ENCODE measurements around the gene LGR6.
"Not testable (repeated sequence)": the region's sequence is repeated elsewhere in the genome, so short reads cannot be mapped to it uniquely, and the experiment has no call there.

Gene LGR6

DNA sequence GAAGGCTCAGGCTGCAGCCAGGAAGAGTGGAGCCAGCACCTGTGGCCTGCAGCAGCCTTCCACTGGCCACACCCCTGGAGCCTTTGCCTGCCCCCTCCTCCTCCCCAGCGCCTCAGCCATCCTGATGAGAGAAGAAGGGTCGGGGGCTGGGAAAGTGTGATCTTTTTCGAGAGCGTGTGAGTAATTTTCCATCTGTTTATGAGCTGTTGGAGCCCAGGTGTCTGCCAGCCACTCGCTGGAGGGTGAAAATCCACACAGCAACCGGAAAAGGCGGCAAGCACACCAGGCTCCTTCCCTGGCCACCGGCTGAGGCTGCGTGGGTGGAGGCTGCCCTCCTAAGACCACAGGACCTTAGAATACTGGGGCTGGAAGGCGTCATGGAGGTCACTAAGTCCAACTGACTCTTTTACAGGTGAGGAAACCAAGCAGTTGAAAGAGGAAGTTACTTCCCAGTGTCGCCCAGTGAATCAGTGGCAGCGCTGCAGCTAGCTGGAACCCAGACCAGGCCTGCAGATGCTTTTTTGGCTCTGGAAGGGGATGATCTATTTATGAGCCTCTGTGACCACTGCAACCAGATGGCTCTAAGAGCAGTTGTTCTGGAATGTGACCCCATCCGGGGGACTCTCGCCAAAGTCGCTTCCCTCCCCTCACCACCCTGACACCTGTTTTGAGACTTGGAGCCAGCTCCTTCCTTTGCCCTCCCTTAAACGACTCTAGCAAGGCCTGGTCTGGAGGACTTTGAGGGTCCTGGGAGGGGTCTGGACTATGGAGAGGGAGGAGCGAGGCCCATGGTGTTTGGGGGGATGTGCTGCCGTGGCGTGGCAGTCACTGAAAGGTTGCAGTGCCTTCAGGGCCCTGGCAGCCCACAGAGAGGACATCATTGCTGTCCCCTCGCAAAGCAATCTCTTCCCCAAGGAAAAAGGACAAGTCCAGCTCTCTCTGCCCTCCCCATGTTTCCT lies 54.5 kb downstream of the LGR6 start:
- no peak for DNase-seq

DNA sequence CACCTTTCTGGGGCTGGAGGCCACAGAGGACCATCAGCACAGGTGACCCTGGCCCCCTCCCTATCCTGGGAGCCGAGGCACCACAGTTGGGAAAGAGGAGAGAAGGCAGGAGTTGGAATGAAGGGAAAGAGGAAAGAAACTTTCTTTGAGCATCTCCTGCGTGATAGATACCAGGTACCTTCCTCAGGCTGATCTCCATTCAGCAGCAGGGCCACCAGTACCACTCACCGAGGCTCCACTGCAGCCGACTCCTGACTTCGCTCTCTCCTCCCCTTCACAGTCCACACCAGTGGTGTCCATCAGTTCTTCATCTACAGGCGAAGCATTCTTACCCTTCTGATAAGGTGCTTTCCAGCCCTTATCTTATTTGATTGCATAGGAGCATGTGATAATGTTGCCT lies 55.3 kb downstream of the LGR6 start:
- no peak for DNase-seq

DNA sequence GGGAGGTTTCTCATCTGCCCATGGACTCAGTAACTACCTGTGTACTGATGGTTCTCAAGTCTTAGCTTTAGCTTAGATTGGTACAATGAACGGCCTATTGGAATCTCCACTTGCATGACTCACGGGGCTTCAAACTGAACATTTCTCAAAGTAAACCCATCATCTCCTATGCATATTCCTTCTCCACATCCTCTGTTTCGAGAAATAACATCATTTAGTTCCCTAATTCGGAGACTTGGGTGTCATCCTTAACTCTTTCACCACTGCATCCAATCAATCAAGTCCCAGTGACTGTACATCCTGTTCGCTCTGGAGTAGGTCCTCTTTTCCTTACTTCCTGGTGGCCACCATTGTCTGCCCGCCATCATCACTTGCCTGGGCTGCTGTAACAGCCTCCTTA lies 55.8 kb downstream of the LGR6 start:
- no peak for DNase-seq

DNA sequence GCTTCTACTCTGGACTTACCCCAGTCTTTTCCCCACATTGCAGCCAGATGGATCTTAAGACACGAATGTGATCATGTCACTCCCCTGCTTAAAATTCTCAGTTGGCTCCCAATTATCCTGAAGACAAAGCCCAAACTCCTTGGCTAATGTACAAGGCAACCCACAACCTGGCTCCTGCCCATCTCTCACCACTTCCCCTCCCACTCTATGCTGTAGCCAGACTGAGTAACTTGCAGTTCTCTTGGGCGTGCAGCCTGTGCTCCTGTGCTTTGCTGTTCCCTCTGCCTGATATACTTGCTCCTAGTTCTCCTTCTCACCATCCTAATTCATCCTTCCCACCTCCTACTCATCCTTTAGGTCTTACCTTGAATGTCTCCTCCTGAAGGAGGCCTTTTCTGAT lies 56.2 kb downstream of the LGR6 start:
- no peak for DNase-seq

DNA sequence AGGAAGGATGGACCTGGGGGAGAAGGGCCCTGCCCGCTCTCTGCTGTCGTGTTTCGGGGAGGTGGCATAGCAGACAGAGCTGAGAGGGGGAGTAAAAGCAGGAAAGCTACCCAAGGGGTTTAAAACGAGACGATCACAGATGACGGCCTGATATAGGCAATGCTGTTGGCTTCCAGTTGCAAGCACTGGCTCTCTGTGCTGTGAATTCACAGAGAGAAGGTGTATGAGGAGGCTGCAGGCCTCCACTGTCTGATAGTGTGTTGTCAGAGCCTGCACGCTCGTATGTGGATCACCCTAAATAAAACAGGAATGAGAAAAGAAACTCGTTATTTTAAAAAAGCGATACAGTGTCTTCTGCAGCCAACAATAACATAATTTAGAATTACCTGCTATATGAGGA lies 57.4 kb downstream of the LGR6 start:
- DNase-seq, result no peak

DNA sequence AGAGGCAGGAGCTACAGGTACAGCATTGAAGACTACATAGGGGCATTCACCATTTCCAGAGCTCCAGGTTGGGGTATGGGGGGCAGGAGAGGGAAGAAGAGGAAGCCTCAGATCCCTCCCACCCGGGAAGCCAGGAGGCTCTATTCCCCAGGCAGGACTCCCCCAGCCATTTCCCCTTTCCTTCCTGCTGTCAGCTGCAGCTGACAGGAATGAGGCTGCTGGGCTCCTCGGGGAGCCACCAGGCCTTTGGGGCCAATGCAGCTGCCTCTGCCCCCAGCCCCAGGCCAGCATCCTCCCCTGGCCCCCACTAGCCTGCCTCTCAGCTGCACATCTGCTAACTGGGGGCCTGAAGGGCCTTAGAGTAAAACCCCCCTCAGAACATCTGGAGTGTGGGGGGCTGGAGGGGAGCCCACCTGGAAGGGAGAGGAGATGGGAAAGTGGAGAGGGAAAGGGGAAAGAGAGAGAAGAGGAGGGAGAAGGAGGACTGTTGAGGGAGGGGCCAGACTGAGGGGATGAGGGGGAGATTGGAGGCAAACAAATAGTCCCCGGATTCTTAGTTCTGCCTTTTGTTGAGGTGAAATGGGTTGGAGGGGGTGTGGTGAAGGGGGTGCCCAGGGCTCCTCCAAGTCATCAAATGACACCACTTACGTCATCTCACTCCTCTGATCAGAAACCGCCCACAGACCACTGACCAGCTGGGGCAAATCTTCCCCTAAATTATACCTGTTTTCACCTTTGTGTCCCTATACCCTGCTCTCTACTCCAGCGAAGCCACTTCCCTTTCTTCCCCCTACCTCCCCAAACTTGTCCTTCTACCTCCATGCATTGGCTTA lies 58.0 kb downstream of the LGR6 start:
- no peak for DNase-seq

DNA sequence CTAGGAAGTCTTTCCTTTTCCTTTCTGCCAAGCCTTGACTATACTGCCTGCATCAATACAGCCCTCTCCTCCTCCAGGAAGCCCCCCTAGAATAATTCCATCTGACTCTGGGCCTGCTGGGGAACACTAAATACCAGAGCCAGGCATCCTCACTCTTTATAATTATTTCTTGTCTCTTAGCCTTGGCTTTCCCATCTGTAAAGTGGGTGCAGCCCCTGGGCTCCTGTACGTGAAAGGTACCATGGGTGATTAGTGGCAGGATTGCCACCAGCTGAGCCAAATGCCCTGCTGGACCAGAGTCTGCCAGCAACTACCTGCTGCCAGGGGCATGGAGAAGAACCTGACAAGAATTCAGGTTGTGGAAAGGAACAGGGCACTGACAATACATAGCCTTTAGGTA lies 58.7 kb downstream of the LGR6 start:
- DNase-seq, result no peak

DNA sequence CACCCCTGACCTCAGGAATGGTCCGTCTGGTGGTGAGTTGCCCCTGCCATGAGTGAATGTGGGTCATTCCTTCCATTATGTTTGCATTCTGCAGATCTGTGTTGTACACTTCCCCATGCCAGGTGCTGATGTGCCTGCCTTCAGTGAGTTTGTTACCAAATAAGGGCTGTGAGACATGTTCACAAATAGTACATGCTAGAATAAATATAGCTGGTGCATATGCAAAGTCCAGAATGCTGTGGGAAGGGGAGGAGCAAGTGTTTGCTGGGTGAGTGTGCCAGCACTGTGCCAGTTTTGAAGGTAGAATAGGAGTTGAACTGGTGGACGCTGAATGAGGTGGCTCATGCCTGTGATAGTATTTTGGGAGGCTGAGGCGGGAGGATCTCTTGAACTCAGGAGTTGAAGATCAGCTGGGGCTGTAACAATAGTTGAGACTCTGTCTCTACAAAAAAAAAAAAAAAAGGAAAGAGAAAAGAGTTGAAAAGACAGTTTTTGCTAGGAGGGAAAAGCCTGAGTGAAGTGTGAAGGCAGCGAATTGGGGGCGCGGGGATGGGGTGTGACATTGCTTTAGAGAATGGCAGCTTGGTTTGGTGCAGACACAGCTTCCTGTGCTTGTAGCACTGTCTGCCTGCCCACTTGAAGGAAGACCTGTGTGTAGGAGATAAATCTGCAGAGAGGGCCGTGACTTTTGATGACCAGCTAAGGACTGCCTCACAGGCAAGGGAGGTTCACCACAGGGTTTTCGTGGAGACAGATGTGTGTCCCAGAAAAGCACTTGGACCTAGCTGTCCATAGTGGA lies 61.1 kb downstream of the LGR6 start:
- no peak for DNase-seq

DNA sequence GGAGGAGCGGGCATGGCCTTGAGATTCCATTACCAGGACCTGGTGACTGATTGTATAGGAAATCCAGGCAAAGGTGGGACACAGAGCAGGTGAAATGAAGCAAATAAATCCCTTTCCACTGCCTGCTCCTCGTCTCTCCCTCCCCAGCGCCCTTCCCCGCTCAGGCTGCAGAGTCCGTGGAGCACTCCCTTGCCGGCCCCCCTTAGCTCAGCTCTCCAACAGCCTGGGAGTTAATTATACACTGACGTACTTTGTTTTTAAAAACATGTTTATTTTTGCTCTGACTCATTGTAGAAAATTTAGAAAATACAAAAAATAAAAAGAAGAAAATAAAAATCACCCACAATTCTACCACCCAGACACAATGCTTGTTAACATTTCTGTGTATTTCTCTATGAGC lies 61.7 kb downstream of the LGR6 start:
- no peak for DNase-seq

DNA sequence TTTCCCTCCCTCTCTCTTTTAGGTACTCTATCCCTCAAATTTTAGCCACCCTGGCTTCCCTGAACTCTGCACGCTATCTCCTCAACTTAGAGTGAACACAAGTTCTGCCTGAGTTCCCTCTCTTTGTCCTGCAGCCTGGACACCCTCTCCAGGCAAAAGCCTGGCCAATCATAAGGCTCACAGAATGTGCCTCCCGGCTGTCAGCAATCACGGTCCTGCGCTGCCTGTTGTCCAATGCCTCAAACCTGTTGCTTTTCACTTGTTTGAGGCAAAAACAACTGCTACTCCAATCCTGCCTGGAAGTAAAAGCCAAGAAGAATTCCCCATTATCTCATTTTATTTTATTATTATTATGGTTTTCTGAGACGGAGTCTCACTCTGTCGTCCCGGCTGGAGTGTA lies 66.1 kb downstream of the LGR6 start:
- no peak for DNase-seq

DNA sequence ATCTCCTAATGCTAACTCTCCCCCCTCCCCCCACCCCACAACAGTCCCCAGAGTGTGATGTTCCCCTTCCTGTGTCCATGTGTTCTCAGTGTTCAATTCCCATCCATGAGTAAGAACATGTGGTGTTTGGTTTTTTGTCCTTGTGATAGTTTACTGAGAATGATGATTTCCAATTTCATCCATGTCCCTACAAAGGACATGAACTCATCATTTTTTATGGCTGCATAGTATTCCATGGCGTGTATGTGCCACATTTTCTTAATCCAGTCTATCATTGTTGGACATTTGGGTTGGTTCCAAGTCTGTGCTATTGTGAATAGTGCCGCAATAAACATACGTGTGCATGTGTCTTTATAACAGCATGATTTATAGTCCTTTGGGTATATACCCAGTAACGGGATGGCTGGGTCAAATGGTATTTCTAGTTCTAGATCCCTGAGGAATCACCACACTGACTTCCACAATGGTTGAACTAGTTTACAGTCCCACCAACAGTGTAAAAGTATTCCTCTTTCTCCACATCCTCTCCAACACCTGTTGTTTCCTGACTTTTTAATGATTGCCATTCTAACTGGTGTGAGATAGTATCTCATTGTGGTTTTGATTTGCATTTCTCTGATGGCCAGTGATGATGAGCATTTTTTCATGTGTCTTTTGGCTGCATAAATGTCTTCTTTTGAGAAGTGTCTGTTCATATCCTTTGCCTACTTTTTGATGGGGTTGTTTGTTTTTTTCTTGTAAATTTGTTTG lies 67.8 kb downstream of the LGR6 start:
- not testable (repeated sequence) for DNase-seq

DNA sequence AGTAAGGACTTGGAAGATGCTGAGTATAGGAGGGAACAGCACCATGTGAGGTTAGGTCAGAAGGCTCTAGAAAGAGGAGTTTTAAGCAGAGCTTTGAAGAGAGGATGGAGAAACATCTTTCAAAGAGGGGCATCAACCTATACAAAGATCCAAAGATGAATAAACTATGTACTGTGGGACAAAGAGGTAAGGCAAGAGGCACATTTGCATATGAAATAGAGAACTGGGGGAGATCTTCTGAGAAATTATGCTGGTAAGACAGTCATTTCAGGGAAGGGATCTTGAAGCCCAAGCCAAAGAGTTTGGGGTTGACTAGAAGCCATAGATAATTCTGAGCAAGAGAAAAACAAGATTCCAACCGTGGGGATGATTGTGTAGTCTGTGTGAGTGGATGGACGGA lies 70.0 kb downstream of the LGR6 start:
- DNase-seq, result no peak

DNA sequence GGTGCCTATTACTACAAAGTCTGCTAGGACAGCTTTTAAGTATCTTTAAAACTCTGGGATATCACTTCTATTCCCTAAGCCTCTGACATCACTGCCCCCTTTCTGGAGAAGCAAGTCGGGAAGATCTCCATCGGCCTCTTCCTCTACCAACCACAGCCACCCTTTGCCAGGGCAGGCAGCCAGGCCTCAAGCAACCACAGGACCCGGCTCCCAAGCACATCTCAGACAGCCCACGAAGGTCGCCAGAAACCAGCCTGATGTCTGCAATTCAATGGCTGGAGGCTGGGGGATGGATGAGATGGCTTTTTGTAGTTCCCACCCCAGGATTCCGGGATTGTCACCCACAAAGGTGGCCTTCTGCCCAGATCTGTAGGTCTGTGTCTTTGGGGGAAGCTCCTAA lies 70.7 kb downstream of the LGR6 start:
- DNase-seq, result no peak

DNA sequence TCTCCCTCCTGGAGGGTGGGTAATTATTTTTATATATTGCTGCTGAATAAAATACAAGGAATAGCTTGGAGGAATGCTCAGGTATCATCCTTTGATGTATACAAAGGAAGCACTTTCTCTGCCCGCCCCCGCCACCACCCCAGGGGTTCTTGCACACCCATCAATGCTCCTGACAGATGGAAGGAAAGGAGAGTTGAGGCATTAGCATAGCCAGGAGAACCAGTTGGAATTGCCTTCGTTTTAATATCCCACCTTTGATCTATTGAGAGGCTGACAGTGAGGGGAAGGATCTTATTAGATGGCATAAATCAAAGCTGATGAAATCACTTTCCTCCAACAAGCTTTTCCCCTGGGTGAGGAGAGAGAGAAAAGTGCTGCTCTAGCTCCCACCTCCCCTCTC lies 71.1 kb downstream of the LGR6 start:
- DNase-seq, result no peak

DNA sequence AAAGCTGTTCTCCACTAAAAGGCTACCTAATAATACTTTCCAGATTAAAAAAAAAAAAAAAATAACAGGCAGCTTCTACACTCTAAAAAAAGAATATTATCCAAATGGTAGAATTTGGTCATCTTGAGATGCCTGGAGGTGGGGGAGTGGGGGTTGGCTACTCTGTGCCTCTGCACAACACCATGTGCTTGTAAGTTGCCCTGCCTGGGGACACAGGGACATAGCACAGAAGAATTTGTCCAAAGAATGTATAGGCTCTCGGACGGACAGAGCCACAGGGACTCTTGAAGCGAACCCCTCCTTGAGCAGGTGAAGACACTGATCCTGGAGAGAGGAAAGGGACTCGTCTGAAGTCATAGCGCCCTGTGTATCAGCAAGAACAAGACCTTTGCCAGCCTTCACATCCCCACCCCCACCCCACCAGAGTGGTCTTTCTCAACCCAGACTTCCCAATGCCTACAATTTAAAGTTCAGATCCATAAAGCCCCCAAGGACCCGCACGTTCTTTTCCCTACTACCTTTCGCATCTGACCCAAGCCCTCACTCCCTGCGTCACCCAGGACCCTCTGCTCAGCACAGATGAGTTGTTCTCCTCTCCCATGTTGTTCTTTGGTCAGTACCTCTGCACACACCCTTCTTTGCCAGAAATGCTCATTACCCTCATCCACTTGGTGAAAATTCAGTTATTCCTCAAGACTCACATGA lies 72.6 kb downstream of the LGR6 start:
- no peak for DNase-seq

DNA sequence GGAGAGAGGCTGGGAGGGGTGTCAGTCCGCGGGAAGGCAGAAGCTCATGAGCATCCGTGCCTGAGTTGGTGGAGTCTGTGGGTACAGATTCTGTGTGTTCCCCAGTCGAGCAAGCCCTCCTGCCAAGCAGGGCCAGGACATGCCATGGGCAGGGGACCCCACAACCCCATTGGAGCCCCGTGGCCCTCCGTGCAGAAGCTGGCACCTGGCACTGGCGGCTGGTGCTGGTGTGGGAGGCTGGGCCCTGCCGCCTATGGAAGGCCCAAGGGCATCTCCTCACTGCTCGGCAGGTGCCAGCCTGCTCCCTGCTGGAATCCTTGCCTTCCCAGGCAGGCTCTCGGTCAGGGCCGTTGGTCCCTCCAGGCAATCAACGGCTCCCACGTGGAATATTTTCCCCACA lies 74.4 kb downstream of the LGR6 start:
- no peak for DNase-seq

DNA sequence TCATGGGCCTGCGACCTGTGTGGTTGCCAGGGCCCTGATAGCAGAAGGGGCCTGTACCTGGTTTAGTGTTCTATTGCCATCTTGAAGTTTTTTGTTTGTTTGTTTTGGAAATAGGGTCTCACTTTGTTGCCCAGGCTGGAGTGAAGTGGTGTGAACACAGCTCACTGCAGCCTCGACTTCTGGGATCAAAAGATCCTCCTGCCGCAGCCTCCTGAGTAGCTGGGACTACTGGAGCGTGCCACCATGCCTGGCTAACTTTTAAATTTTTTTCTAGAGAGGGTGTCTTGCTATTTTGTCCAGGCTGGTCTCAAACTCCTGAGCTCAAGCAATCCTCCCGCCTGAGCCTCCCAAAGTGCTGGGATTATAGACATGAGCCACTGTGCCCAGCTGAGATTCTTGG lies 75.2 kb downstream of the LGR6 start:
- DNase-seq, result no peak

DNA sequence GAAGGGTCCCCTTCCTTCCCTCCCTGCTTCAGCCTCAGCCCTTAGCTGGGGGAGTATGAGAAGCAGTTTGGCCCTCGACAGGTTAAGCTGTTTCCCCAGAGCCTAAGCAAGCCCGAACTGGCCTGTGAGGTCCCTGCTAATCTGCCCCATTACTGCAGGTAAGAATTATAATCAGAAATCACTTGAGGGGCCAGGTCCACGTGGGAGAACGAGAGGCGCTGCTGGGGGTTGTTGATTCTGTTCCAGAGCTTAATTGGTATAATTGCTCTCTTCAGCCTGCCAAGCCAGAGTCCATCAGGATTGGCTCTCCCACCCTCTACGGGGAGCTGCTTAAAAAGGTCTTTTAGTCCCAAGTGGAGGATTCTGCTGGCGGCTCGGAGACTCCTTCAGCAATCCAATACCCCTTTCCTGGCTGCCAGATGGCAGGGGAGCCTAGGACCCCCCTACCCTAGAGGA lies 77.3 kb downstream of the LGR6 start:
- DNase-seq, result no peak

DNA sequence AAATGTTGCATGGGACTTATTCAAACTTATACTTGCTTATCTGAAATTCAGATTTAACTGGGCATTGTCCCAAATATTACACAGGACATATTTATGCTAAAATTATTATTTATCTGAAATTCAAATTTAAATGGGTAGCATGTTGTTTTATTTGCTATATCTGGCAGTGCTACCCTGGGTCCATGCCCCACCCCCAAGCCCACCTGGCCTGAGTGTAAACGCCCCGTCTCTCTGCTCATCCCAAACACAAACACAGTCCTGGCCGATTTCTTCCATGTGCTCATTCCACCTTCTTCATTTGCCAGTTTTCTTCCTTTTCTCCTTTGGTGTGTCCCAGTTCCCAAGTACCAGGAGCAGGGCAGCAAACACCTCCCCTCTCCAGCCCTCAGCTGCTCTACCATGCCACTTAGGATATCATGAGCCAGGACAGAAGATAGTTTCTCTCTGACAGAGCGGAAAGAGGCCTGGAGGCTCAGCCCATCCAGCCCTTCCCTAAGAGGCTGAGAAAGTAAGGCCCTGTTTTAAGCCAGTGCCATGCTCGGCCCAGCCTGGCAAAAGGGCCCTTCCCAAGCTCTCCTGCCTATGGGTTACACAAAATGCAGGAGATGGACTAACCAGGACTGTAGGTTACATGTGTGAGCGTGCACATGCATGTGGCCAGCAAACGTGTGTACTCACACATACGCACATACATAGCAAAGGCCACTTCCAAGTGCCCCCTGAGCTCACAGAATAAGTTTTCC lies 78.7 kb downstream of the LGR6 start:
- no peak for DNase-seq

DNA sequence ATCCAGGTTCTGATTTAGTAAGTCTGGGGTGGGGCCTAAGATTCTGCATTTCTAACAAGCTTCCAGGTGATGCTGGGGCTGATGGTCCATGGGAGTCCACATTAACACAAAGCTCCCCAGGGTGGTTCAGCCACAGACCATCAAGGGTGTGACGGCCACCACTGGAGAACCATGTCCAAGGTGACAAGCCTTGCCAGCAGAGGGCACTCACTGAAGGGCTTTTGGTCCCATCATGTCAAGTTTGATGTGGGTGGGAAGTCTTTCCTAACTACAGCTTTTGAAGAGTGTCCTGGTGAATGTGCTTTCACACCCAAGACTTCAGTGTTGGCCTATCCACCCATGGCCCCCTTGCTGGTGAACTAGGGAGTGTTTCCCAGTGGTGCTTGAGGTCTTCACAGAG lies 81.0 kb downstream of the LGR6 start:
- peak; percentile 42 for DNase-seq
